Tibial artery (tissue), 4 donors: ENCODE results near the gene SLC25A14.

ENCODE experiments used
- DNase-seq, 2 donors: peaks; one replicate each; pipeline ENCODE4 v3.0.0-alpha.2; 2019
- H3K27ac ChIP-seq, 2 donors: fragments of 200-600 bp; sonication (generic) in 1 of 2; 1 replicate in 1 of 2; 2 replicates in 1 of 2; pipeline ENCODE4 v1.5.1; 2018 to 2019; ENCODE audit warnings: mild to moderate bottlenecking in 1 of 2
- H3K27me3 ChIP-seq, 2 donors: fragments of 200-600 bp; sonication (generic) in 1 of 2; one replicate each; pipeline versions ENCODE4 v1.5.1 to v1.6.0; 2016 to 2019
- H3K36me3 ChIP-seq, 3 donors: fragments of 200-600 bp; sonication (generic) in 2 of 3; one replicate each; pipeline ENCODE4 v1.5.1; 2016 to 2019; ENCODE audit warnings: mild to moderate bottlenecking in 2 of 3
- H3K4me1 ChIP-seq, 4 donors: fragments of 200-600 bp; sonication (generic) in 2 of 4; 1 replicate in 3 of 4; 2 replicates in 1 of 4; pipeline ENCODE4 v1.5.1; 2016 to 2019
- H3K4me3 ChIP-seq, 2 donors: fragments of 200-600 bp; sonication (generic) in 1 of 2; 1 replicate in 1 of 2; 2 replicates in 1 of 2; pipeline ENCODE4 v1.5.1; 2018 to 2019; ENCODE audit warnings: mild to moderate bottlenecking in 2 of 2
- H3K9me3 ChIP-seq, 3 donors: fragments of 200-600 bp; sonication (generic) in 1 of 3; one replicate each; pipeline ENCODE4 v1.5.1; 2016 to 2019
- CTCF ChIP-seq, 2 experiments: fragments of 200-600 bp in 1 of 2; fragments of 450-650 bp in 1 of 2; IDR thresholded peaks; one replicate each; pipeline ENCODE4 v1.5.1; 2017 to 2019; ENCODE audit warnings: antibody characterized with exemption in 2 of 2, mild to moderate bottlenecking in 1 of 2, moderate library complexity in 1 of 2
- intact Hi-C: fragments of 100-400 bp; cut with DNase I; formaldehyde crosslinking; loops from one replicate; pipeline ENCODE4 v1.15.0; 2023; ENCODE audit warnings: low total_unique reads

The SLC25A14 gene

GRCh38 chrX:130413415-130413814, 73.7 kb downstream of the SLC25A14 start:
- no peak for TF ChIP-seq CTCF (IDR thresholded peaks at IDR 0.05)
- Histone ChIP-seq H3K36me3 (peaks cover 0 to 37% (median 27%) of the 10 kb centered on the region in 3 donors), H3K27me3 (no peaks in the 10 kb centered on the region), H3K9me3 (no peaks in the 10 kb centered on the region), H3K4me3 (no peak overlapping the region), H3K4me1 (no peaks in the 10 kb centered on the region), H3K27ac (no peak overlapping the region)
- DNase-seq: peak in 1 of 2 donors; percentile 20
- intact Hi-C loops: no loop called here

DNA sequence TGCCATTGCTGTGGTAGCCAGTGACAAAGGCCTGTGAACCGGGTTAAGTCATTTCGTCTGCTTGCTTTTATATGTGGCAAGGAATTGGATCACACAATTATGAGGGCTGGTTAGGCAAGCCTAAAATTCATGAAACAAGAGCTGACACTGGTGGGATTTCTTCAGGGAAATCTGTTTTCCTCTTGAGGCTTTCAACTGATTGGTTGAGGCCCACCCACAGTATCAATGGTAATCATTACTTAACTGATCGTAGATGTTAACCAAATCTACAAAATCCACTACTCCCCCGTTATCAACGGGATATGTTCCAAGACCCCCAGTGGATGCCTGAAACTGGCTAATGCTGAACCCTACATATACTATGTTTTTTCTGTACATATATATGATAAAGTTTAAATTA, 75.1 kb downstream of the SLC25A14 start:
- H3K27me3 ChIP-seq: no peaks in the 10 kb centered on the region
- H3K36me3 ChIP-seq: peaks cover 0 to 28% (median 22%) of the 10 kb centered on the region in 3 donors
- no peak overlapping the region for H3K27ac ChIP-seq
- H3K4me1 ChIP-seq: no peaks in the 10 kb centered on the region
- intact Hi-C loops: no loop called here
- DNase-seq: no peak
- H3K4me3 ChIP-seq: no peak overlapping the region
- TF ChIP-seq CTCF (IDR thresholded peaks at IDR 0.05): no peak
- H3K9me3 ChIP-seq: no peaks in the 10 kb centered on the region

DNA sequence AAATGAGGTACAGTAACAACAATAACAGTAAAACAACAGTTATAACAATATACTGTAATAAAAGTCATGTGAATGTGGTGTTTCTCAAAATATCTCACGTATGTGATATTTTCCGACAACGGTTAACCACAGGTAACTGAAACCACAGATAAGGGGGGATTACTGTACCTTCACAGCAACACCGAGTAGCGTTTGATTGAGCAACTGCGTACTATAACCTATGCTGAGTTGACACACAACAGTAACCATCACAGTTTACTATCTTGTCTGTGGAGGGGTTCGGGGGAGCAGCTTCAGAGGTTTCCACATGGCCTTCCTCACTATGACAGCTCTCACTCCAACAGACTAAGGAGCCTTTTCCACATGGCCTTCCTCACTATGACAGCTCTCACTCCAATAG, 75.5 kb downstream of the SLC25A14 start:
- Histone ChIP-seq H3K4me1 (no peaks in the 10 kb centered on the region), H3K9me3 (no peaks in the 10 kb centered on the region), H3K36me3 (peaks cover 0 to 24% (median 22%) of the 10 kb centered on the region in 3 donors), H3K27ac (no peak overlapping the region), H3K4me3 (no peak overlapping the region), H3K27me3 (no peaks in the 10 kb centered on the region)
- DNase-seq: no peak
- TF ChIP-seq CTCF (IDR thresholded peaks at IDR 0.05): no peak
- intact Hi-C loops: no loop called here

GRCh38 chrX:130416785-130417184, 77.1 kb downstream of the SLC25A14 start:
- H3K4me3 ChIP-seq: no peak overlapping the region
- DNase-seq: no peak
- no peak for TF ChIP-seq CTCF (IDR thresholded peaks at IDR 0.05)
- H3K4me1 ChIP-seq: no peaks in the 10 kb centered on the region
- intact Hi-C loops: no loop called here
- H3K9me3 ChIP-seq: no peaks in the 10 kb centered on the region
- no peaks in the 10 kb centered on the region for H3K27me3 ChIP-seq
- peaks cover 0 to 10% (median 8%) of the 10 kb centered on the region in 3 donors for H3K36me3 ChIP-seq
- no peak overlapping the region for H3K27ac ChIP-seq

GRCh38 chrX:130418066-130418465, 78.3 kb downstream of the SLC25A14 start:
- no peak overlapping the region for H3K4me3 ChIP-seq
- no peaks in the 10 kb centered on the region for H3K9me3 ChIP-seq
- H3K36me3 ChIP-seq: no peaks in the 10 kb centered on the region
- H3K27ac ChIP-seq: no peak overlapping the region
- H3K27me3 ChIP-seq: no peaks in the 10 kb centered on the region
- no peak for DNase-seq
- intact Hi-C loops: no loop called here
- no peaks in the 10 kb centered on the region for H3K4me1 ChIP-seq
- TF ChIP-seq CTCF (IDR thresholded peaks at IDR 0.05): no peak

DNA sequence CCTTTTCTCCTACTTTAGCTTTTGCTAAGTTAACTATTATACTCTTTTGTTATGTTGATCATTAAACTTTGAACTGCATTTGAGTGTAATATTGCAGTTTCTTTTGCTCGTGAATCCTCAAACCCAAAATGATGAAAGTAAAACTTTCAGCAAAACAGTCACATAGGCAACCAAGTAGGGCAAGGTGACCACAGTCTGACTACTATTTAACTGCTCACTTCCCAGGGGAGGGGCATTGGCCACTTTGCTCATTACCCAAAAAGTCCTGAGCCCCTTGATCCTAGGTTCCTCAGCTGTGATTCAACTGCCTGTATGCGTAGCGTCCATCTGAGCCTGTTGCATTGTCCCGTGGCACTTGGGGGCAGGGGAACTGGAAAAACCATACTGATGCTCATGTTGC, 79.0 kb downstream of the SLC25A14 start:
- H3K27me3 ChIP-seq: no peaks in the 10 kb centered on the region
- intact Hi-C loops: no loop called here
- no peak overlapping the region for H3K4me3 ChIP-seq

More for the DNA sequence above, 79.0 kb downstream of the SLC25A14 start:
- Histone ChIP-seq H3K9me3 (no peaks in the 10 kb centered on the region), H3K4me1 (no peaks in the 10 kb centered on the region), H3K36me3 (no peaks in the 10 kb centered on the region), H3K27ac (no peak overlapping the region)
- TF ChIP-seq CTCF (IDR thresholded peaks at IDR 0.05): no peak
- DNase-seq: no peak
